Activated CD8-positive, alpha-beta memory T cell treated with anti-CD3 and anti-CD28 coated beads, Interleukin-2, amount 50 U/mL, for 1 hour (primary cell): ENCODE data around the gene FLT3.
"Not testable (repeated sequence)": the region's sequence is repeated elsewhere in the genome, so short reads cannot be mapped to it uniquely, and the experiment has no call there.

Source experiments
- DNase-seq: peaks from one replicate; pipeline ENCODE4 v3.0.0-alpha.2; 2020; ENCODE audit errors: extremely low read depth

The FLT3 gene

GRCh38 chr13:28099396-28100149 is 803 bp downstream of the FLT3 start:
- DNase-seq: no peak

GRCh38 chr13:28097503-28097902 is 2.9 kb downstream of the FLT3 start:
- no peak for DNase-seq

GRCh38 chr13:28094306-28094705 is 6.1 kb downstream of the FLT3 start:
- DNase-seq: no peak

GRCh38 chr13:28093881-28094280 is 6.5 kb downstream of the FLT3 start:
- DNase-seq: no peak

- DNase-seq: no peak
Measured at GRCh38 chr13:28092431-28092830, 7.9 kb downstream of the FLT3 start.

GRCh38 chr13:28089065-28089464 is 11.3 kb downstream of the FLT3 start:
- DNase-seq: no peak

GRCh38 chr13:28077820-28078219 is 22.6 kb downstream of the FLT3 start:
- DNase-seq: not testable (repeated sequence)

- DNase-seq: no peak
Measured at GRCh38 chr13:28077231-28077630, 23.1 kb downstream of the FLT3 start.

GRCh38 chr13:28071424-28071823 is 29.0 kb downstream of the FLT3 start:
- DNase-seq: no peak

GRCh38 chr13:28067491-28067890 is 32.9 kb downstream of the FLT3 start:
- DNase-seq: no peak

- DNase-seq: no peak
Measured at GRCh38 chr13:28058866-28059613, 41.3 kb downstream of the FLT3 start.

GRCh38 chr13:28056970-28057712 is 43.2 kb downstream of the FLT3 start:
- DNase-seq: no peak

GRCh38 chr13:28056426-28056825 is 44.0 kb downstream of the FLT3 start:
- no peak for DNase-seq

GRCh38 chr13:28055357-28055756 is 45.0 kb downstream of the FLT3 start:
- no peak for DNase-seq

GRCh38 chr13:28052945-28053344 is 47.4 kb downstream of the FLT3 start:
- no peak for DNase-seq

- no peak for DNase-seq
Measured at GRCh38 chr13:28049880-28050875, 50.2 kb downstream of the FLT3 start.

- no peak for DNase-seq
Measured at GRCh38 chr13:28049215-28049614, 51.2 kb downstream of the FLT3 start.

GRCh38 chr13:28048768-28049167 is 51.6 kb downstream of the FLT3 start:
- DNase-seq: no peak

- DNase-seq: no peak
Measured at GRCh38 chr13:28047757-28048388, 52.5 kb downstream of the FLT3 start.

- no peak for DNase-seq
Measured at GRCh38 chr13:28046981-28047380, 53.4 kb downstream of the FLT3 start.

GRCh38 chr13:28045861-28046260 is 54.5 kb downstream of the FLT3 start:
- no peak for DNase-seq
